HG02884 (cell line): ENCODE results near the gene NAA80.
A peak's percentile ranks its signal among the peaks of the same experiment; 100 is the strongest.

Experiments
- ATAC-seq: cut with Tn5 transposase; IDR thresholded peaks from one replicate; pipeline ENCODE4 v1.9.1; 2021; ENCODE audit warnings: mild to moderate bottlenecking, moderate library complexity; ENCODE audit not compliant: unreplicated experiment

The NAA80 gene

DNA sequence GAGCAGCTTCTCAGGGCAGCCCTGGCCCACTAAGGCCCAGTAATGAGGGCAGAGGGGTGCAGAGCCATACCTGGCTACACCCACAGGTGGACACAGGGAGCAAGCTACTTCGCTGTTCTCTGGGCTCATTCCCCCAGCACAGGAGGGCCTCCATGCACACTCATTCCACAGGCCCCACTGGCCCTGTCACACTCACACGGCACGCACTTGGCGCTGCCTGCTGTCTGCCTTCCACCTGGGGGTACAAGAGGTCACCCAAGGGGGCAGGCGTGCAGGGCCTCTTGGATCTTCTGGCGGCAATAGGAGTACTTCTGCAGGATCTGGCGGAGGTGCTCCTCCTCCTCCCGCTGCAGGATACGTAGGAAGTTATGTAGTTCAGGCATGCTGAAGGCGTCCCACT lies 31.1 kb upstream of the NAA80 start:
- no peak for ATAC-seq

DNA sequence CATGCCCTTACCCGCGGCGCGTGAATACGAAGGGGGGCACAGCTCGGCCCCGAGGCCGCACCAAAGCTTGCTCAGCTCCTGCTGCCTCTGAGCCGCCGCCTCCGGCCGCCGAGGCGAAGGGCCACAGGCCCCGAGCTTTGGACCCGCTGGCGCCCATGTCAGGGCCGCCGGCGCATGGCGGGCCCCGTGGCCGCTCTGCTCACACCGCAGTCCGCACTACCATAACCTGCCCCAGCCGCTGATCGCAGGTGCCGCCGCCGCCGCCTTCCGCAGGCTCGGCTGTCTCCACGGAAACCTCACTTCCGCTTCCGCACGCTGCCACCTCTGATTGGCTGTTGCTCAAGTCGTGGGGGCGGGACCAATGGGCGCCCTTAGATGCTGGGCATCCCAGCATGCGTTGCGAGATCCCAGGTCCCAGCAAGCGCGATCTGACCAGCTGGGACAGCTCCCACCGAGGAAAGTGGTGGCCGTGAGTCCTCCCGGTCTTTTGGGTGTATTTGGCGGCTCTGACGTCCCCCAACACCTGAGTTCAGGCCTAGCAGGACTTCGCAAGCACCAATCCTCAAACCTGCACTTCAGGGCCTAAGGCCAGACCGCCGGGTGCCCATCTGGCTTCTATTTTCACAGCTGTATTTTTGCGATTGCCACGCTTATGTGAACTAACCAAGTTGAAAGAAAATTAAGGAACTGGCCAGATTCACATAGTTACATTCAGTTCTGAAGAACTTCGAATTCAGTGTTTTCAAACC lies 28.9 kb upstream of the NAA80 start, which contains the start of gene TUSC2:
TSS of gene TUSC2 (minus strand) at position 281 of the 749 bp plus-strand sequence. CDS start at position 157, 124 bp downstream.
- ATAC-seq = peak; percentile 90

DNA sequence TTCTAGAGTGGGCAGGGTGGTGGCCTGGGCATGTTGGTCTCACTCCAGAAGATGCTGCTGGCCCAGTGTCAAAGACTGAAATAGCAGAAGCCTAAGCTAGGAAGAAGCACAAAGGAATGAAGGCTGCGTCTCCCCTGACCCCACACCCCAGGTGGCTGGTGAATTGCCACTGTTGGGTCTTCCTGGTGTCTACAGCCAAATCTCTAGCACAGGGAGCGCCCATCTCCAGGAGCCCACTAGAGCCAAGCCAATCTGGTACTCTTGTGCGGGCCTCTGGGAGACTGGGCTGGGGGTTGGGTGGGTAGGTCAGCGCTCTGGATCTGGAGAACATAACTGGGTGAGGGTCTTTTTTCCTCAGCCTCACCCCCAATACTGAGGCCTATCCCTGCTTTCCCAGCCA lies 27.9 kb upstream of the NAA80 start:
- ATAC-seq = no peak

DNA sequence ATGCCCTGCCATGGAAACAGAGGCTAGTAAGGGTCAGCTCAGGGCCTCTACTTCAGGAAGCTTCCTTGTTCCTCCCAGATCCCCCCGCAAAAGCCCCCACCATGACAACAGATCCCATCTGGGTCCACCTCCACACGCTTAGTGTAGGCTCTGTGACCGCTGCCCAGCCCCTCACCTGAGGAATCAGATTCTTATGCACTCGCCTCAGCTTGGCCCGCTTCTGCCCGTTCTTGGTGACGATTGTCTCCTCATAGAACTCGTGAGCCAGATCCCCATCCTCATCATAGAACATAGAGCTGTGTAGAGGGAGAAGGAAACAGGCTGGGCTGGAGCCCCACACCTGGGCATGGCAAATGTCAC lies 27.0 kb upstream of the NAA80 start:
- ATAC-seq = no peak

DNA sequence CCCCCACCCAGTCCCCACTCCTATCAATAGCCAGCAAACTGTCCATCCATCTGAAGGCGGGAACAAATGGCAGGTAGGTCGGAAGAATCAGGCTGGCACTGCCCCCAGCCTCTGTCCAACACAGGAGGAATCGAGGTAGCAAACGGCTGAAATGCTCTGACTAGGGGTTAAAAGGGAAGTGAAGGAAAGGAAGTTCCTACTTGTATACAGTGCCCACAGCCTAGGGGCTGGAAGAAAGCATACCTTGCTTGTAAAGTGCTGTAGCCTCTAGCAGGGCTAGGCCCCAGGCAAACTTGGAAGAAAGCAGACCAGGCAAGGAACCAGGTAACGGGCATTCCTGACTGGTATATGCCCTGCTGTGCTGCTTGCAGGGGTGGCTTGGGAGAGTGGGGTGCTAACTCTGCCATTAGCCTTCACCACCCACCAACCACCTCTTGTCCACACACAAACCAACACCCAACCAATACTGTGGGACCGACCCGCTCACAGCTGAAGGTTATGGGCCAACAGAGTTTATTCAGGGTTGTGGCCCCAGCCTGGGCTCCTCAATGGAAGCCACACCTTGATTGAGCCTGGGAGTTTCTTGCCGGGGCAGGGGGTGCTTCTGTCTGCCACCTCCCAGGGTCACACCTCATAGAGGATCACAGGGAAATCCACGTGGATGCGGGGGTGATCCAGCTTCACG lies 26.4 kb upstream of the NAA80 start:
- ATAC-seq = no peak

DNA sequence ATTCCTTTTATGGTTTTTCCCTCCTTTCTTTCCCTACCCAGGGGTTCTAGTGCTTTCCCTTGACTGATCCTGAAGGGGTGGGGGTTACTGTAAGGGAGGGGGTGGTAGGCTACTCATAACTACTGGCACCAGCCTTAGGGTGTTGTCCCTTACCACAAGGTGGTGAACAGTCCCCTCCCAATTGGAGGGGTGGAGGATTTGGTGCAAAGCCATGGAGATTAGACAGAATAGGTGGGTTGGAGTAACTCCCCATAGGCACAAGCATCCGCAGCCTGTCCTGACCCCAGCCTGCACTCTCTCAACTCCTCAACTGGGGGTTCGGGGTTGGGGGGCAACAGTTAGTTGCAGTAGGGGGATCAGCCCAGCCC lies 25.9 kb upstream of the NAA80 start:
- ATAC-seq = no peak

DNA sequence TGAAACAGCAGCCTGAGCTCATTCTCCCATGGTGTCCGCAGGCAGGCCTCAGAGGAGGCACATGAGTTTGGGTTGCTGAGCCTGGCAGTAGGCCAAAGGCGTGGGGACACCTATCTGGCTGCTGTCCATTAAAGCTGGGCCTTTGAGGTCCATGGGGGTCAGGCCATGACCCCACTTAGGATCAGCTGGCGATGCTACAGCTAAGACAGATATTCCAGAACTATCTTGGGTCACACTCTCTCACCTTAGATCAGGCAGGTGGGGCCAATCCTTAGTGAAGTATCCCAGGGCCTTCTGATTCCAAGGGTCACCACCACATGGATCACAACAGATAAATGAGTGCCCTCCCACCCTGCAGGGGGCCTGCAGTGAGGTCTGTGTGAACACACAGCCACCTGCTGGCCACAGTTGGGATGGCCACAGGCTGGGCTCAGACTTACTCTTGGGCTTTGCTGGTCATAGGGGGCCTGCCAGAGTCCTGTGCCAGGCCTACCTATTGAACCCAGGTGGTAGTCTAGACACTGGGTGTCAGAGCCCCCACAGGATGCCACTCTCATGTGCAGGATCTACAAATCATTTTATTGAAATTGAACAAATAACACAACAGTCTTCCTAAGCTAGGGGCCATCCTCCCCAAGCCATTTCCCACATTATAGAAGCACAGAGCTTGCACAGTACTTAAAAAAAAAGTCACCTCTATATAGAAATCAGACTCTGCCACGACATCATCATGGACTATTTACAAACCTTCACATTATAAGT lies 25.3 kb upstream of the NAA80 start:
- no peak for ATAC-seq

DNA sequence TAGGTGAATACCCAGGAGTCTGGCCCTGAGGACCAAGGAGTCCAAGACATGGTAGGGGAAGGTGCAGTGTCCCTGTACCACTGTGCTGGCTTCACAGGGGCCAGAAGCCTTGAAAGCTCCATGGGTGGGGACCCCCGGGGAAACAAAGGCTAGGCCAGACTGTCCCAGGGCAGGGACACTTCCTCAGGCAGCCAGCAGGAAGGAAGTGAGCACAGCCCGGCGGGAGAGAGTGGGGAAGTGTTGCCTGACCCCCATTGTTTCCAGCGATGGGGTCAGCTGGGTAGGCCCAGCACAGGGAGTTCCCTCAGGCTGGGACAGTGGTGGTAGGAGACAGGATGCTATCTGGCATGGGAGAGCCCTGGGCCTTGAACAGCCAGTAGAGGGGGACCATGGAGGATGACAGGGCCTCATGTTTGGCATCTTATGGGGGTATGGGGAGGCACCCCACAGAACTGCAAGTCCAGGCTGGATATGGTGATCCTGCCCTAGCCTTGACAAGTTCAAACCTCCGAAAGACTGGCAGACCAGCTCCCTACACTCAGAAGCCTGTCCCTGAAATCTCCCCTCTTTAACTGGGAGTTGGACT lies 24.5 kb upstream of the NAA80 start:
- no peak for ATAC-seq

DNA sequence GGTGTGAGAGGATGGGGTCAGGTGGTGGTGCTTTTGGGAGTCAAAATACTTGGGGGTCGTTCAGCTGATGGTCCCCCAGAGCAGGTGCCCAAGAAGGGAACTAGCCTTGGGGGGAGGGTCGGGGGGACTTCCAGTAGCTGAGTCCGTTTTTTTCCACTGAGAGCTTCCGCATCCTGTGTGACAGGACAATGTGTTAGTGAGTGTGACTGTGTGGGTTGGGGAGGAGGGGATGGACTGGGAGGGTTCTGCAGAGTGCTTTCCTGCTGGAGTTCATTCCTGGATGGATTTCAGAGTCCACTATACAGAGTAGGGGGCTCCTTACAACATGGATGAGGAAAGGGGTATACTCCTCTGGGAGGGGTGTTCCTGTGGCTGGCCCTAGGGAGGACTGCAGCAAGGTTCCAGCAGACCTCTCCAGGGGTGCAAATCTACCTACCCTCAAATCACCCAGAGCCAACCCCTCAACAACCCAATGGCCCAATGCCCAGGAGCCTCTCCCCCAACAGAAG lies 23.9 kb upstream of the NAA80 start:
- ATAC-seq = no peak

DNA sequence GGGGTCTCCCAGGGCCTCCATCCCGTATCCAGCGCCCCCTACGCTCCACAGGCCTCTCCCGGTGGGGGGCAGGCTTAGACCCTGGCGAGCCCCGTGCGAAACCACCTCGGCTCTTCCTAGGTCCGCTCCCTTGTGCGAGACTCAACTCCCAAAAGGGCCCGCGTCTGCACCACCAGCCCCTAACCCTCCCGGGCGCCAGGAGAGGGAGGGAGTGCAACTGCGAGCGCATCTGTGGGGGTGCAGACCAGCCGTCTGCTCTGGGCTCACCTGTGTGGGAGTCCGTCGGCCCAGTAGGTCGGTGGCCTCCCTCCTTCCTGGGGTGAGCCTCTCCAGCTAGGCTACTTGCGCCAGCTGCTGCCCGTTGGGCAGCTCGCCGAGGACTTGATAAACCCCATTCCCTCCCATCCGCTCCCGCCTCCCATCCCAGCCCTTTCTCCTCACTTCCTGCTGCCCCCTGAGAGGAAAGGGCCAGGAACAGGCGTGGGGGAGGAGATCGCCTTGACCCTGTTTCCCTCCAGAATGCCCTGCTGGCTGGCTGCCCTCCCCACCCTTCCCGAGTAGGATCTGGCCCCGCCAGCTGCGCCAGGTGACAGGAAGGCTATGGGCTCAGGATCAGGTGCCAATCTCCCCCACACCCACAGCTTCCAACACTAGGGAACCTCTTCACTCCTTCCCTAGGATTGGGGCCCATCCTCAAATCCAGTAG lies 23.3 kb upstream of the NAA80 start, which contains the start of gene HYAL2:
TSS of gene HYAL2 (minus strand) at position 360 of the 706 bp plus-strand sequence. CDS start 2,256 bp downstream, outside the sequence.
- no peak for ATAC-seq

DNA sequence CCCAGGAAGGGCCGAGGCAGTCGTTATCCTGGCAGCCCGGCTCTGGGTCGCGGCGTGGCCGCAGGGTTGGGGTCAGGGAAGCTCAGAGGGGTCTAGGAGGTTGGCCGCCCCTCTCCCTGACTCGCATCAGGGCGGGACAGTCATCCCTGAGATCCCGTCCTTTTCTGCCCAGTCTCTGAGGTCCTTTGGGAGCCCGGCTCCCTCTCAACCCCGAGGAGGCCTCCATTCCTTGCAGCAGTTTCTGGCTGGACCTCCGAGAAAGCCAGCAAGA lies 22.8 kb upstream of the NAA80 start:
- no peak for ATAC-seq

DNA sequence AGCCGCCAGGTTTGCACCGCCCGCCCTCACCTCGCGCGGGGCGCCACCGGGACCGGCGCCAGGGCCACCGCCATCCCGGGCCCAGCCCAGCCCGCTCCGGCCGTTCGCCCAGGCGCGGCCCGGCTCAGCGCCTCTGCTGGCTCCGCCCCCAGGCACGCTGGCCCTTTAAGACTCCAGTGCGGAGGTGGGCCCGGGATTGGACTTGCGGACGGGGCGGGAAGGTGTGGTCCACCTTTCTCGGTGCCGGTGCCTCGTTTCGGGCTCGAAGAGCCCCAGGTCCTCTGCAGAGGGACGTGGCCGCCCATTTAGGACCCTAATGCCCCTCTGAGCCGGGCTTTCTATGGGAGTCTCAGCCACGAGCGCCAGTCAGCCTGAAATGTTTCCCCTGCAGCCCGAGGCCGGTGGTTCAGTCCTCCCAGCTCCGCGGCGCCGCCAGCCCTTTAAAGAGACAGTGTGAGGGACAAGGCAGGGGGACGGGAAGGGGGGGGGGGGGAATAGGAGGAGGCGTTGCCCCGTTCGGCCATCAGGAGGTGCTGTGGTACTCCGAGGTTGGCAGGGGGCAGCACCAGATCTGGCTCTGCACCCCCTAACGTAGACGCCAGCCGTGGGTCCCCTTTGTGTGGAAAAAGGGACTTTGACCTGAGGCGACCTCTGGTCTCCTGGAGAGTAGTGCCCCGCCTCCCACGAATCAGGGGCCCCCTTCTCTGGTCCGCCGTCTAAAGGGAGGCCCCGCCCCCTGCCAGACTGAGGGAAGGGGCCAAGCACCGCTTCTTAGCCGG lies 22.3 kb upstream of the NAA80 start:
- ATAC-seq = peak; percentile 76

DNA sequence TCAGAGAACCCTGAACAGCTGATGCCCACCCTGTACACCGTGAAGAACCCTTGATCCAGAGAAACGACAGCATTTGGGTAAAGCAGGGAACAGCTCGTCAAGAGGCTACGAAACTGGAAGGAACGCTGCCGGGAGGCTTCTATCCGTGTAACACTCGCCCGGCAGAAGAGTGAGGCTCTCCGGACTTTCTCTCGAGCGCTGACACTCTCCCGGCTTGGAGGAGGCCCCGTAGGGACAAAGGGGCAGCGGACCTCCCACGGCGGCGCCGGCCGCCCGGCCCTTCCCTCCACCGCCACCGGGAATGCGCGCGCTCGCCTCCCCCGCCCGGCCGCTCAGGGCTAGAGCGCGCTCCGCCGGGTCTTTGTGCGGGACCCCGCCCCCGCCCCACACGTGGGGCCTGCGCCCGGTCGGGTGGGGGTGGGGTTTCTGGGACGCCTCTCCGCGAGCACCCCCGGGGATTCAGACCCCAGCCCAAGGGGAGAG lies 21.7 kb upstream of the NAA80 start:
- ATAC-seq = peak; percentile 39

DNA sequence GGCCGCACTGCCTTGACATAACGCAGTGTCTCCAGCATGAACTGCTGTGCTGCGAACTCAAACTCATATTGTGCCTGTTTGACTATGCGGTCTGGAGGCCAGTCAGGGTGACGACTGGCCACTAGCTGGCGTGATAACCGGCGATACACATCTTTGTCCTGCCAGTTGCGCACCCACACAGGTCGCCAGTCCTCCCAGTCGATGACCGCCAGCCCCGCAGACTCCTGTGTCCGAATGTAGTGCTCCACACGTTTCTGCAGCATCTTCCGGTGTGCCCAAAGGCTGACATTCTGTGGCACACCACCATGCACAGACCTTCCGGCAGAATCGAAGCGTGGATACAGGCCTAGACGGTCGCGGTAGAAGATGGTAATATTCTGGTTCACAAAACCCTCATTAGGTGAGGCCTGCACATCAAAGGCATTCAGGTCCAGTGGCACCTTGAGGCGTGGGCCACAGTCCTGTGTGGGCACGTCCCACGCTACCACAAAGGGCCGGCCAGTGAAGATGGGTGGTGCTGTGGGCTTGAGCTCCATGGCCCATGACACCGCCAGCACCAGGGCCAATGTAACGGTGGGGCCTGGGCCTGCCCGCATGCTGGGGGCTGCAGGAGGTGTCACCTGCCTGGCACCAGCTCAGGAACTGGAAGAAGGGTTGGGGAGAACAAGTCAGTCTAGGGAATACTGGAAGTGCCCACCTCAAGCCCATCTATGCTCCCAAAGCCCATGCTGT lies 20.9 kb upstream of the NAA80 start:
- no peak for ATAC-seq

DNA sequence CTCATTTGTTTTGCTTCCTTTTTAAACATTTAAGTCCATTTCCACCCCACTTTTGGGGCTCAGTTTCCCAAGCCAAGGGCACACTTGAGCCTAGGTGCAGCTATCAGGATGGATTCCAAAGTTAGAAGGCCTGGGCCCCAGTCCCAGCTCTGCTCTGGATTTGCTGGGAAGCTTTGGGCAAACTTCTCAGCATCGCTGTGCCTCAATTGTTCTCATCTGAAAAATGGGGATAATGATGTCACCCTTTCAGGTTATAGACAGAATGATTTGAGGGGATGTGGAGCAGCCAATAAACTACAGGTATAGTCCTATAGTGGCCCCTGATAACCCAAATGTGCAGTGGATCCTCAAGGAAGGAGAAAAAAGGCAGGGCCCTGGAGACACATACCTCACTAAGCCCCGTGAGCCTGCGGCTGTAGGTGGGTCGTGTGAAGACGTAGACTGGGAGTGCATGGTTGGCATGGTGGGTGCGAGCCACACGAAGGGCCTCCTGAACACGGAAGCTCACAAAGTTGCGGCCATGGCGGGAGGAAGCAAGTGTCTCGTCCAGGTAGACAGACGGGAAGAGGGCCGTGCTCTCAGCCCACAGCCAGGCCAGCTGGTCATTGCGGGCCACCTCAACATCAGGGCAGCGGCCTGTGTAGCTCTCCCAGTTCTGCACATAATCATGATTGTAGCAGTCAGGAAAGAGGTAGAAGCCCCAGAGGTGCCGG lies 20.1 kb upstream of the NAA80 start:
- ATAC-seq = no peak

DNA sequence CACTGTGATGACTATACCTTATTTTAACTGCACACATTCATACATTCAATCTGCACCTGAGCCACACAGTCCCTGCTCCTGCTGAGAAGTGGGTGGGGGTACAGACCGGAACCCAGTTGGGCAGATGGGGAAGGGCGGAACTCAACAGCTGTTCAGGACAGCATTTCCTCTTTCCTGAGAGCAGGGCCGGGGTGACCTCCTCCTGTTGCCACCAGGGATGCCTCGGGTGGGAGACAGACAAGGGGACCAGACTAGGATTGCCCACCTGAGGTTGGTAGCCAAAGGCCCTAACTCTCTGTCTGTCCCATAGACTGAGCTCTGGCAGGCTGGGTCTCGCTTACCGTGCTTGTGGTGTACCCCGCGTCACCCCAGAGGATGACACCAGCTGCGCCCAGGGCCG lies 19.4 kb upstream of the NAA80 start:
- no peak for ATAC-seq

DNA sequence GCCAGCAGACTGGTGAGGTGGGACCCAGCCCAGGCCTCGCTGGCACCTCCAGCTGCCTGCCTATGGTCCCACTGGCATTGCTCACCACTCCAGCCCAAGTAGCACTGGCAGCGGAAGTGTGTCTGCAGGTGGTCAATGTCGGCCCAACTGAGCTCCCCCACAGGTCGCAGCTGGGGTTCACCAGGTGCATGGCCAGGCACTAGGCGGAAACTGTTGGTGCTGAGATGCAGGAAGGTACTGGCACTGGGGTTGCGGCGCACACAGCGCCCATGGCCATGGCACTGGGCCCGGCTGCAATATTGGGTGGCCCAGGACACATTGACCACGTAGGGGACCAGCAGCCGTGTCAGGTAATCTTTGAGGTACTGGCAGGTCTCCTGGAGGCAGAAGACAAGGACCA lies 19.0 kb upstream of the NAA80 start:
- ATAC-seq = no peak

DNA sequence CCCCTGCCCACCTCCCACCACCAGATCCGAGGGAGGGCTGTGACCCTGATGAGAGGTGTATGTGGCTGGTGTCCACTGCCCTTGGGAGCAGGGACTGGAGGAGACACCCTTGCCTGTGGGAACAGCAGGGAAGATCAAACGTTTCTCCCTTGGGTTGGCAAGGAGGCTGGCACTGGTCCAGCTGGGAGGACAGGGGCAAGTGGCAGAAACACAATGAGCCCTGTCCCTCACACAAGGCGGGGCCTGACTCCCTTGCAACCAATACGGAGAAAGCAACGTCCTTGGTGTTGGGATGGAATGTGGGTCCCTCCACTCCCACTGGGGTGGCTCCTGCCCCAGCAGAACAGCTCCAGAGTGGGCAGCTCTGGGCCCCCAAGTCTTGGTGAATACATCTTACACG lies 18.1 kb upstream of the NAA80 start:
- ATAC-seq = no peak
